ENCODE measurements around the gene UPF2.

UPF2 gene

GRCh38 chr10:11898033-11898371, 144.6 kb downstream of the UPF2 start:
- Histone ChIP-seq H3K4me1 (no peaks in the 10 kb centered on the region), H3K9me3 (no peaks in the 10 kb centered on the region), H3K27me3 (no peaks in the 10 kb centered on the region), H3K4me3 (ENCODE audit: low read depth, low read length) (no peak overlapping the region), H3K36me3 (no peaks in the 10 kb centered on the region)
- DNase-seq: no peak
- TF ChIP-seq CTCF (IDR thresholded peaks at IDR 0.05; ENCODE audit: low read depth, low read length): no peak

GRCh38 chr10:11896549-11897200, 145.9 kb downstream of the UPF2 start:
- TF ChIP-seq CTCF (IDR thresholded peaks at IDR 0.05; ENCODE audit: low read depth, low read length): no peak
- Histone ChIP-seq H3K36me3 (no peaks in the 10 kb centered on the region), H3K9me3 (no peaks in the 10 kb centered on the region), H3K4me1 (no peaks in the 10 kb centered on the region), H3K27me3 (no peaks in the 10 kb centered on the region), H3K4me3 (ENCODE audit: low read depth, low read length) (no peak overlapping the region)
- DNase-seq: no peak

GRCh38 chr10:11895598-11895997, 147.0 kb downstream of the UPF2 start:
- H3K4me3 ChIP-seq (ENCODE audit: low read depth, low read length): no peak overlapping the region
- no peak for TF ChIP-seq CTCF (IDR thresholded peaks at IDR 0.05; ENCODE audit: low read depth, low read length)
- H3K9me3 ChIP-seq: no peaks in the 10 kb centered on the region

GRCh38 chr10:11895108-11895466, 147.5 kb downstream of the UPF2 start:
- no peak overlapping the region for H3K4me3 ChIP-seq (ENCODE audit: low read depth, low read length)
- no peak for TF ChIP-seq CTCF (IDR thresholded peaks at IDR 0.05; ENCODE audit: low read depth, low read length)
- no peak for DNase-seq
- H3K36me3 ChIP-seq: no peaks in the 10 kb centered on the region
- no peaks in the 10 kb centered on the region for H3K9me3 ChIP-seq
- no peaks in the 10 kb centered on the region for H3K27me3 ChIP-seq
- H3K4me1 ChIP-seq: no peaks in the 10 kb centered on the region

More at GRCh38 chr10:11895598-11895997, 147.0 kb downstream of the UPF2 start:
- no peak for DNase-seq
- H3K27me3 ChIP-seq: no peaks in the 10 kb centered on the region
- no peaks in the 10 kb centered on the region for H3K4me1 ChIP-seq
- H3K36me3 ChIP-seq: no peaks in the 10 kb centered on the region

- Histone ChIP-seq H3K9me3 (no peaks in the 10 kb centered on the region), H3K4me1 (no peaks in the 10 kb centered on the region), H3K4me3 (ENCODE audit: low read depth, low read length) (no peak overlapping the region), H3K36me3 (no peaks in the 10 kb centered on the region), H3K27me3 (no peaks in the 10 kb centered on the region)
- DNase-seq: no peak
- no peak for TF ChIP-seq CTCF (IDR thresholded peaks at IDR 0.05; ENCODE audit: low read depth, low read length)
Measured at GRCh38 chr10:11894381-11895107, 148.1 kb downstream of the UPF2 start.

- H3K4me3 ChIP-seq (ENCODE audit: low read depth, low read length): no peak overlapping the region
- no peak for TF ChIP-seq CTCF (IDR thresholded peaks at IDR 0.05; ENCODE audit: low read depth, low read length)
- H3K9me3 ChIP-seq: no peaks in the 10 kb centered on the region
- no peaks in the 10 kb centered on the region for H3K27me3 ChIP-seq
- no peaks in the 10 kb centered on the region for H3K4me1 ChIP-seq
- no peak for DNase-seq
- no peaks in the 10 kb centered on the region for H3K36me3 ChIP-seq
Measured at GRCh38 chr10:11893749-11894278, 148.8 kb downstream of the UPF2 start.
